Cardiac muscle cell (in vitro differentiated cells and primary cell): ENCODE results near the gene SLC25A21. TPM values are rescaled to one million over a fixed set of nuclear protein-coding genes. Genes with fewer than 3 reads are reported as not detected.
"Not testable (repeated sequence)": the region's sequence is repeated elsewhere in the genome, so short reads cannot be mapped to it uniquely, and the experiment has no call there.

Experiments
- DNase-seq, 2 donors: peaks; one replicate each; pipeline versions ENCODE4 v3.0.0 to v3.0.0-alpha.2; 2010 to 2017; ENCODE audit warnings: low read depth in 1 of 2, low spot score in 1 of 2
- H3K27ac ChIP-seq: fragments of 200-600 bp; sonication (generic); 2 replicates; pipeline ENCODE4 v1.5.1; 2016
- H3K27me3 ChIP-seq: fragments of 200-600 bp; sonication (generic); 2 replicates; pipeline ENCODE4 v1.6.0; 2016; ENCODE audit warnings: control low read depth
- H3K36me3 ChIP-seq: fragments of 200-600 bp; sonication (generic); 2 replicates; pipeline ENCODE4 v1.5.1; 2016; ENCODE audit warnings: control low read depth
- H3K4me1 ChIP-seq: fragments of 200-600 bp; sonication (generic); 2 replicates; pipeline ENCODE4 v1.8.1; 2017; ENCODE audit warnings: low read depth, mild to moderate bottlenecking, mixed run types
- H3K4me3 ChIP-seq: fragments of 200-600 bp; sonication (generic); 2 replicates; pipeline ENCODE4 v1.5.1; 2016; ENCODE audit warnings: mild to moderate bottlenecking
- H3K9me3 ChIP-seq: fragments of 200-600 bp; sonication (generic); 2 replicates; pipeline ENCODE4 v1.5.1; 2017; ENCODE audit warnings: low read depth, mild to moderate bottlenecking, control low read depth
- CTCF ChIP-seq: IDR thresholded peaks from 2 replicates; pipeline ENCODE4 v1.5.1; 2012; ENCODE audit warnings: low read depth, mild to moderate bottlenecking, low read length
- polyA plus RNA-seq: library from polyadenylated mRNA; unstranded; fragments of >200 nt; fragmentation: Nextera tagmentation; extraction: Ambion mirVana; gene quantifications from 2 replicates; pipeline ENCODE4 v1.2.1, GENCODE V29; 2016
- total RNA-seq: library from RNA; depleted of rRNA; stranded (reverse); fragments of >200 nt; gene quantifications from 2 replicates; pipeline ENCODE4 v1.2.3, GENCODE V29; 2016

SLC25A21 gene
- total and polyA plus RNA-seq, 2 experiments from 2014 or later: 0.63 to 8.4 TPM

GRCh38 chr14:37081218-37081617, 91.2 kb downstream of the SLC25A21 start:
- Histone ChIP-seq H3K4me1 (no peaks in the 10 kb centered on the region), H3K9me3 (no peaks in the 10 kb centered on the region), H3K36me3 (no peaks in the 10 kb centered on the region), H3K4me3 (no peak overlapping the region), H3K27me3 (no peaks in the 10 kb centered on the region), H3K27ac (no peak overlapping the region)
- no peak for TF ChIP-seq CTCF
- DNase-seq: no peak

- no peak for DNase-seq
These were observed 94.3 kb downstream of the SLC25A21 start for GRCh38 chr14:37078131-37078530.

DNA sequence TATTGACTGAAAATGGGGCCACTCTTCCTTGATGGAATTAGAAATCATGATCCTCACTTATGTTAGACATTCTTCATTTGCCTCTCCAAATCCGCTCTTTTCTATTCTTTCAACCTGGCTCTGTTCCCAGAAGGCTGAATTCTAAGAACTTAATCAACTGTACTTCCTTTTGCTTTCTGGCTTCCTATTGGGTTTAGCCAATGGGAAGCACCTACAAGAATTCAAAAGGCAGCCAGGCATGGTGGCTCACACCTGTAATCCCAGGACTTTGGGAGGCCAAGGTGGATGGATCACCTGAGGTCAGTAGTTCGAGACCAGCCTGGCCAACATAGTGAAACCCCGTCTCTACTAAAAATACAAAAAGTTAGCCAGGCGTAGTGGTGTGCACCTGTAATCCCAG, 98.1 kb downstream of the SLC25A21 start:
- not testable (repeated sequence) for H3K9me3 ChIP-seq, H3K27me3 ChIP-seq, H3K4me3 ChIP-seq, DNase-seq, H3K4me1 ChIP-seq, H3K27ac ChIP-seq, H3K36me3 ChIP-seq

More at GRCh38 chr14:37078131-37078530, 94.3 kb downstream of the SLC25A21 start:
- H3K4me3 ChIP-seq: no peak overlapping the region
- no peaks in the 10 kb centered on the region for H3K4me1 ChIP-seq
- H3K27me3 ChIP-seq: no peaks in the 10 kb centered on the region
- no peaks in the 10 kb centered on the region for H3K36me3 ChIP-seq
- no peak overlapping the region for H3K27ac ChIP-seq
- no peaks in the 10 kb centered on the region for H3K9me3 ChIP-seq
- no peak for TF ChIP-seq CTCF

- no peaks in the 10 kb centered on the region for H3K36me3 ChIP-seq
- H3K4me1 ChIP-seq: no peaks in the 10 kb centered on the region
- no peak overlapping the region for H3K4me3 ChIP-seq
- DNase-seq: no peak
- H3K27ac ChIP-seq: no peak overlapping the region
- no peaks in the 10 kb centered on the region for H3K27me3 ChIP-seq
- TF ChIP-seq CTCF: no peak
- no peaks in the 10 kb centered on the region for H3K9me3 ChIP-seq
These were observed 108.8 kb downstream of the SLC25A21 start for GRCh38 chr14:37063467-37064240.

DNA sequence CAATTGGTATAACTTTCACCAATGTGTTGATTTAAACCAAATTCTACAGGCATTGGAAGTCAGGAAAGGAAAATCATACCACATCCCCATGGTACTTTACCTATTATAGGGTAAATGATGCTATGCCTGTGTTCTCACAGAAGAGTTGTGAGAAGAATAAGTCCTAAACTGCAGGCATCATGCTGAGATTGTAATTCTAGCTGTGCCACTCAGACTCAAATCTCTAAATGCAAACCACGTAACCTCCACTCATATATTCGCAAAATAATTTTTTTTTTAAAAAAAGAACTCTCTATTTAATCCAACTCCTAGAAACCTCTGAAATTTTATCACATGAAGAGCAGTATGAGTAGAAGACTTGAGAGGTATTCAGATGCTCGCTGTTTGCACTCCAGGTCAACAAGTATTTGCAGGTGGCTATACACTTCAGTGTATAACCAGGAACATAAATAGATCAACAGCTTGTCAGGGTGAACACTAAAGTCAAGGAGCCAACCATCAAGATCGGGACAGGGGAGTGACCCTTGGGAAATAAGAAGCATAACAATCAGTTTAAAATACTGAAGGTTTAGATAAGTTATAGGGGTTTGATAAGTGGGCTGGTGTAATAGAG, 110.1 kb downstream of the SLC25A21 start:
- no peaks in the 10 kb centered on the region for H3K9me3 ChIP-seq
- H3K36me3 ChIP-seq: no peaks in the 10 kb centered on the region
- no peaks in the 10 kb centered on the region for H3K27me3 ChIP-seq
- no peak for TF ChIP-seq CTCF
- no peak overlapping the region for H3K27ac ChIP-seq
- H3K4me3 ChIP-seq: no peak overlapping the region
- no peak for DNase-seq
- H3K4me1 ChIP-seq: no peaks in the 10 kb centered on the region

DNA sequence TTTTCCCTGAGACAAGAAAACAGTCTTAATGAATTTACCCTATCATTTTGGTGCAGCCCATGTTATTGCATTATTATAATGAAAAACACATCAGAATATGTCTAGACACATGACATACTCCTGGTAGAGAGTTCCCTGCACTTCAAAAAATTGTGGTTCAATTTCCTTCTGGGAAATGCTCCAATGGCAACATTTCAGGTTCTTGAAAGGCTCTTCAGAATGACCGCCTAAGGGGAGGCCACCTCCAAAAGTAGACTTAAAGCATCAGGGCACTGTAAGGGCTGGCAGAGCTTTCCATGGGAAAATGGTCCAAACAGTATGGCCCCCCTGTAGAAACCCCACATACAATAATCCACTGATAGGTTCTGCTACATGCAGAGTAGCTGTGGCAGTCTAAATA, 110.7 kb downstream of the SLC25A21 start:
- Histone ChIP-seq H3K4me3 (no peak overlapping the region), H3K27me3 (no peaks in the 10 kb centered on the region), H3K9me3 (no peaks in the 10 kb centered on the region), H3K27ac (no peak overlapping the region), H3K36me3 (no peaks in the 10 kb centered on the region), H3K4me1 (peaks cover 5% of the 10 kb centered on the region)
- no peak for DNase-seq
- TF ChIP-seq CTCF: no peak
